Neural cell (in vitro differentiated cells): ENCODE measurements around the gene LRRC10B. TPM values are rescaled to one million over a fixed set of nuclear protein-coding genes. Genes with fewer than 3 reads are reported as not detected.

Source experiments
- H2AFZ ChIP-seq: fragments of 200-600, 300-800 bp; sonication (generic), shearing (Covaris generic); 2 replicates; pipeline ENCODE4 v1.6.0; 2014; ENCODE audit warnings: low read depth, mild to moderate bottlenecking, antibody characterized with exemption, low read length, moderate library complexity
- H3F3A ChIP-seq: fragments of 200-600 bp; shearing (Covaris generic); 2 replicates; pipeline ENCODE4 v1.6.1; 2016; ENCODE audit warnings: mild to moderate bottlenecking, moderate library complexity, mixed read lengths, antibody characterized with exemption, low read length; ENCODE audit not compliant: insufficient read depth, poor library complexity, severe bottlenecking
- H3K27ac ChIP-seq: fragments of 200-600, 300-800 bp; sonication (generic), shearing (Covaris generic); 2 replicates; pipeline ENCODE4 v1.5.1; 2014; ENCODE audit warnings: mild to moderate bottlenecking, low read length, moderate library complexity
- H3K27me3 ChIP-seq: fragments of 300-800, 200-600 bp; sonication (generic), shearing (Covaris generic); 2 replicates; pipeline ENCODE4 v1.6.0; 2014; ENCODE audit warnings: mild to moderate bottlenecking, low read depth, low read length, moderate library complexity; ENCODE audit not compliant: insufficient read depth
- H3K36me3 ChIP-seq: fragments of 300-800, 200-600 bp; sonication (generic), shearing (Covaris generic); 2 replicates; pipeline ENCODE4 v1.5.1; 2014; ENCODE audit warnings: mild to moderate bottlenecking, antibody characterized with exemption, low read length, moderate library complexity; ENCODE audit not compliant: insufficient read depth
- H3K4me2 ChIP-seq: fragments of 300-800, 200-600 bp; sonication (generic), shearing (Covaris generic); 2 replicates; pipeline ENCODE4 v1.6.0; 2014; ENCODE audit warnings: mild to moderate bottlenecking, low read length
- H3K4me3 ChIP-seq: fragments of 300-800, 200-600 bp; sonication (generic), shearing (Covaris generic); 2 replicates; pipeline ENCODE4 v1.5.1; 2014; ENCODE audit warnings: mild to moderate bottlenecking, low read length, moderate library complexity
- H3K79me2 ChIP-seq: fragments of 200-600 bp; shearing (Covaris generic); replicated peaks from 2 replicates; pipeline ENCODE4 v1.6.0; 2014; ENCODE audit warnings: mild to moderate bottlenecking, low read length, moderate library complexity; ENCODE audit not compliant: insufficient read depth
- H3K9ac ChIP-seq: fragments of 300-800, 200-600 bp; sonication (generic), shearing (Covaris generic); 2 replicates; pipeline ENCODE4 v1.6.1; 2016; ENCODE audit warnings: mild to moderate bottlenecking, low read length, mixed read lengths
- H3K9me2 ChIP-seq: fragments of 200-600 bp; shearing (Covaris generic); 2 replicates; pipeline ENCODE4 v1.6.1; 2016; ENCODE audit warnings: mild to moderate bottlenecking, low read length, mixed read lengths; ENCODE audit not compliant: insufficient read depth
- H3K9me3 ChIP-seq: fragments of 200-600, 300-800 bp; sonication (generic), shearing (Covaris generic); 2 replicates; pipeline ENCODE4 v1.6.1; 2016; ENCODE audit warnings: mild to moderate bottlenecking, mixed run types, low read length, moderate library complexity, mixed read lengths
- H4K20me1 ChIP-seq: fragments of 200-600 bp; shearing (Covaris generic); 2 replicates; pipeline ENCODE4 v1.6.1; 2016; ENCODE audit warnings: mild to moderate bottlenecking, mixed run types; ENCODE audit not compliant: insufficient read depth
- EP300 ChIP-seq: fragments of 450-650 bp; conservative IDR thresholded peaks from 2 replicates; pipeline ENCODE4 v1.6.1; 2014; ENCODE audit warnings: antibody characterized with exemption, mild to moderate bottlenecking, moderate library complexity; ENCODE audit not compliant: poor library complexity, severe bottlenecking
- EZH2 ChIP-seq: fragments of 200-600, 300-800 bp; shearing (Covaris generic), sonication (generic); IDR thresholded peaks from 2 replicates; pipeline ENCODE4 v1.6.1; 2014; ENCODE audit warnings: antibody characterized with exemption, low read length, borderline replicate concordance, mild to moderate bottlenecking; ENCODE audit not compliant: insufficient read depth, poor library complexity, severe bottlenecking
- RAD21 ChIP-seq: fragments of 450-650 bp; conservative IDR thresholded peaks from 2 replicates; pipeline ENCODE4 v1.6.1; 2014; ENCODE audit warnings: antibody characterized with exemption, mild to moderate bottlenecking, moderate library complexity
- polyA plus RNA-seq: library from polyadenylated mRNA; depleted of rRNA; stranded (reverse); fragments of >200 nt; gene quantifications from 2 replicates; pipeline ENCODE4 v1.2.3, GENCODE V29; 2014
- TF ChIP-seq, protein P1 (sequence below): IDR thresholded peaks from 2 replicates; pipeline ENCODE4 v1.6.1; 2012; ENCODE audit warnings: borderline replicate concordance
- TF ChIP-seq, protein P2 (sequence below): fragments of 450-650 bp; IDR thresholded peaks from 2 replicates; pipeline ENCODE4 v1.5.1; 2014; ENCODE audit warnings: antibody characterized with exemption, mild to moderate bottlenecking, moderate library complexity; ENCODE audit not compliant: poor library complexity, severe bottlenecking

Gene LRRC10B
- polyA plus RNA-seq, 1 donor from 2014 or later, result 12.4 TPM

DNA sequence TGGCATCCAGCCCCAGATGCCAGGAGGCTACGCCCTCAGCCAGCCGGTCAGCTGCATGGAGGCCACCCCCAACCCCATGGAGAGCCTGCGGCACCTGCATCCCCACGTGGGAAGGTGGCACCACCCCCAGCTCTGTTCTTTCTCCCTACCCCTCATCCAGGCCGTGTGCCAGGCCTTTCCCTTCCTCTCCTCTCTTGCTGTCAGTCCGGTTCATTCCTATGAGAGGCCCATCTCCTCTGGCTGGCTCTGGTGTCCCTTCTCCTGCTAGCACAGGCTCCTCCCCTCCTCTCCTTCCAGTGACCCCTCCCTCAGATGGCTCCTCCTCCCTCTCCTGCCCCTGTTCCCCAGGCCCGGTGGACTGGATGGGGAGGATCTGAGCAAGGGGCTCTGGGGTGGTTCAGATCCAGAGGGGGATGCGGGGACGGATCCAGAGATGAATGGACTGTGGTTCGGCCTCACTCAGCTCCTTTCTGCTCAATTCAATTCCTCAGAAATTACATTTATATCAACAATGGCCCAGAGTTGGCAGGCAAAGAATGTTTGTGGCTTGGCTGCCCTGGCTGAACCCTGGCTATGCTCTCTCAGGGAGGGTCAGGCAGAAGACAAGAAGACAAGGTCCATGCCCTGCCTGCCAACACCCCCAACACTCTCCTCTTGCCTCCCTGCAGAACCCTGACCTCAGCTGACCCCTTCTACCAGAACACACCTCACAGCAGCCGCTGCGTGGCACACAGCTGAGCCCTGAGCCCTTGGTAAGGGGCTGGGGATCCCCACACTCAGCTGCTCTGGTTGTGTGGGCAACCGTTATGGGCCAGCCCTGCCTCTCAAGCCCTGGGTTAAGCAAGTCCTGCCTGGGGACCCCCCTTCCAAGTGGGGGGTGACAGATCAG lies 18.5 kb upstream of the LRRC10B start:
- H3K4me2 ChIP-seq, result no peak overlapping the region
- H3K9ac ChIP-seq, result no peak overlapping the region
- no peak overlapping the region for H2AFZ ChIP-seq
- no peaks in the 10 kb centered on the region for H3K79me2 ChIP-seq
- H3K9me3 ChIP-seq, result no peaks in the 10 kb centered on the region
- no peaks in the 10 kb centered on the region for H3K36me3 ChIP-seq
- H3K27me3 ChIP-seq, result no peaks in the 10 kb centered on the region
- H3K9me2 ChIP-seq, result no peaks in the 10 kb centered on the region
- H4K20me1 ChIP-seq, result no peaks in the 10 kb centered on the region
- H3K4me3 ChIP-seq, result no peak overlapping the region
- TF ChIP-seq EP300, result no peak
- TF ChIP-seq, protein P1, sequence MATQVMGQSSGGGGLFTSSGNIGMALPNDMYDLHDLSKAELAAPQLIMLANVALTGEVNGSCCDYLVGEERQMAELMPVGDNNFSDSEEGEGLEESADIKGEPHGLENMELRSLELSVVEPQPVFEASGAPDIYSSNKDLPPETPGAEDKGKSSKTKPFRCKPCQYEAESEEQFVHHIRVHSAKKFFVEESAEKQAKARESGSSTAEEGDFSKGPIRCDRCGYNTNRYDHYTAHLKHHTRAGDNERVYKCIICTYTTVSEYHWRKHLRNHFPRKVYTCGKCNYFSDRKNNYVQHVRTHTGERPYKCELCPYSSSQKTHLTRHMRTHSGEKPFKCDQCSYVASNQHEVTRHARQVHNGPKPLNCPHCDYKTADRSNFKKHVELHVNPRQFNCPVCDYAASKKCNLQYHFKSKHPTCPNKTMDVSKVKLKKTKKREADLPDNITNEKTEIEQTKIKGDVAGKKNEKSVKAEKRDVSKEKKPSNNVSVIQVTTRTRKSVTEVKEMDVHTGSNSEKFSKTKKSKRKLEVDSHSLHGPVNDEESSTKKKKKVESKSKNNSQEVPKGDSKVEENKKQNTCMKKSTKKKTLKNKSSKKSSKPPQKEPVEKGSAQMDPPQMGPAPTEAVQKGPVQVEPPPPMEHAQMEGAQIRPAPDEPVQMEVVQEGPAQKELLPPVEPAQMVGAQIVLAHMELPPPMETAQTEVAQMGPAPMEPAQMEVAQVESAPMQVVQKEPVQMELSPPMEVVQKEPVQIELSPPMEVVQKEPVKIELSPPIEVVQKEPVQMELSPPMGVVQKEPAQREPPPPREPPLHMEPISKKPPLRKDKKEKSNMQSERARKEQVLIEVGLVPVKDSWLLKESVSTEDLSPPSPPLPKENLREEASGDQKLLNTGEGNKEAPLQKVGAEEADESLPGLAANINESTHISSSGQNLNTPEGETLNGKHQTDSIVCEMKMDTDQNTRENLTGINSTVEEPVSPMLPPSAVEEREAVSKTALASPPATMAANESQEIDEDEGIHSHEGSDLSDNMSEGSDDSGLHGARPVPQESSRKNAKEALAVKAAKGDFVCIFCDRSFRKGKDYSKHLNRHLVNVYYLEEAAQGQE, result no peak
- no peak overlapping the region for H3K27ac ChIP-seq
- H3F3A ChIP-seq, result no peaks in the 10 kb centered on the region

DNA sequence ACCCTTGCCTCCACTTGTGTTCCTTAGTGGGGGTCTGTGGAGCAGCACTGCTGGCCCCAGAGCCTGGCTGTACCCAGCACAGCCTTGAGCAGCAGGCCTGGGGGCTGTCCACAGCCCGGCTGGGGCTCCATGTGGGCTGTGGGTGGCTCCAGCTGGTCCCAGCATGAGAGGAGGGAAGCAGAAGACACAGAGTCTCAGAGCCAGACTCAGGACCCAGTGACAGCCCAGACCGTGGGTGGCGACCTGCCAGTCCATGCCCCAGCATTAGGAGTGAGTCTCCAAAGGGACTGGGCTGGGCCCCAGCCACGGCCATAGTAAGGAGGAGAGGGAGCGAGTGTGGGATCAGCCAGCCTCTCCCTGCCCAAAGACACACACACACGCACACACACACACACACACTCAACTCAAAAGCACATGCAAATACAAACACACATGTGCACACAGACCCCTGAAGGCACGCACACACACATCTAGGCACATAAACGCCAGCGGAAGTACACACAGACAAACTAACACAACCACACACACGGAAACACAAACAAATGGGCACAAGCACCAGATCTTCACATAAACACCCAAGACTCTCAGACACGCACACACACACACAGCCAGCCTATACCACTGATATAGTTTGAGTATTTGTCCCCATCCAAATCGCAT lies 16.7 kb upstream of the LRRC10B start:
- Histone ChIP-seq H3K4me3 (no peak overlapping the region), H4K20me1 (no peaks in the 10 kb centered on the region), H3F3A (no peaks in the 10 kb centered on the region), H3K79me2 (no peaks in the 10 kb centered on the region), H3K9me3 (no peaks in the 10 kb centered on the region), H3K4me2 (no peak overlapping the region), H3K9ac (no peak overlapping the region), H2AFZ (no peak overlapping the region), H3K9me2 (no peaks in the 10 kb centered on the region), H3K36me3 (no peaks in the 10 kb centered on the region), H3K27me3 (no peaks in the 10 kb centered on the region), H3K27ac (no peak overlapping the region)
- TF ChIP-seq RAD21, result no peak
- no peak for TF ChIP-seq EZH2
- TF ChIP-seq, protein P2, sequence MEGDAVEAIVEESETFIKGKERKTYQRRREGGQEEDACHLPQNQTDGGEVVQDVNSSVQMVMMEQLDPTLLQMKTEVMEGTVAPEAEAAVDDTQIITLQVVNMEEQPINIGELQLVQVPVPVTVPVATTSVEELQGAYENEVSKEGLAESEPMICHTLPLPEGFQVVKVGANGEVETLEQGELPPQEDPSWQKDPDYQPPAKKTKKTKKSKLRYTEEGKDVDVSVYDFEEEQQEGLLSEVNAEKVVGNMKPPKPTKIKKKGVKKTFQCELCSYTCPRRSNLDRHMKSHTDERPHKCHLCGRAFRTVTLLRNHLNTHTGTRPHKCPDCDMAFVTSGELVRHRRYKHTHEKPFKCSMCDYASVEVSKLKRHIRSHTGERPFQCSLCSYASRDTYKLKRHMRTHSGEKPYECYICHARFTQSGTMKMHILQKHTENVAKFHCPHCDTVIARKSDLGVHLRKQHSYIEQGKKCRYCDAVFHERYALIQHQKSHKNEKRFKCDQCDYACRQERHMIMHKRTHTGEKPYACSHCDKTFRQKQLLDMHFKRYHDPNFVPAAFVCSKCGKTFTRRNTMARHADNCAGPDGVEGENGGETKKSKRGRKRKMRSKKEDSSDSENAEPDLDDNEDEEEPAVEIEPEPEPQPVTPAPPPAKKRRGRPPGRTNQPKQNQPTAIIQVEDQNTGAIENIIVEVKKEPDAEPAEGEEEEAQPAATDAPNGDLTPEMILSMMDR, result no peak
- TF ChIP-seq, protein P1, result no peak
